Mesothelial cell of epicardium (in vitro differentiated cells): ENCODE results near the gene FAM131B. TPM values are rescaled to one million over a fixed set of nuclear protein-coding genes. Genes with fewer than 3 reads are reported as not detected.

ENCODE experiments used
- DNase-seq, 2 experiments: peaks; one replicate each; pipeline ENCODE4 v3.0.0; 2021; ENCODE audit warnings: low spot score in 2 of 2; ENCODE audit not compliant: unreplicated experiment in 2 of 2
- H3K27ac Mint-ChIP-seq: 2 replicates; pipeline ENCODE4 v1.8.0; 2021; ENCODE audit warnings: mixed read lengths
- H3K27me3 Mint-ChIP-seq: 2 replicates; pipeline ENCODE4 v1.8.0; 2021; ENCODE audit warnings: low read depth, mixed read lengths
- H3K36me3 Mint-ChIP-seq: 2 replicates; pipeline ENCODE4 v1.8.0; 2021; ENCODE audit warnings: mixed read lengths
- H3K4me1 Mint-ChIP-seq: 2 replicates; pipeline ENCODE4 v1.8.0; 2021; ENCODE audit warnings: mixed read lengths
- H3K4me3 Mint-ChIP-seq: 2 replicates; pipeline ENCODE4 v1.8.0; 2021; ENCODE audit warnings: mild to moderate bottlenecking, moderate library complexity, mixed read lengths
- H3K9me3 Mint-ChIP-seq: 2 replicates; pipeline ENCODE4 v1.8.0; 2021; ENCODE audit warnings: mixed read lengths
- CTCF ChIP-seq: fragments of 200-600 bp; sonication (generic); IDR thresholded peaks from one replicate; pipeline ENCODE4 v1.5.0; 2021; ENCODE audit warnings: antibody characterized with exemption; ENCODE audit not compliant: unreplicated experiment
- total RNA-seq: library from RNA; stranded (reverse); gene quantifications from 3 replicates; pipeline ENCODE4 v1.2.1, GENCODE V29; 2021

FAM131B gene
- total RNA-seq, 1 donor from 2014 or later: 5.6 TPM

- Mint-ChIP-seq H3K36me3 (no peaks in the 10 kb centered on the region), H3K9me3 (no peaks in the 10 kb centered on the region), H3K4me3 (no peak overlapping the region), H3K27me3 (peaks cover 27% of the 10 kb centered on the region), H3K27ac (no peak overlapping the region), H3K4me1 (no peaks in the 10 kb centered on the region)
- TF ChIP-seq CTCF: no peak
- DNase-seq: no peak
Measured at GRCh38 chr7:143351574-143351973, 10.9 kb downstream of the FAM131B start.

GRCh38 chr7:143351060-143351459 lies 11.5 kb downstream of the FAM131B start:
- H3K27me3 Mint-ChIP-seq: peaks cover 31% of the 10 kb centered on the region

GRCh38 chr7:143347950-143348349 lies 14.6 kb downstream of the FAM131B start:
- no peak overlapping the region for H3K4me3 Mint-ChIP-seq
- no peaks in the 10 kb centered on the region for H3K9me3 Mint-ChIP-seq
- DNase-seq: no peak
- H3K4me1 Mint-ChIP-seq: peaks cover 6% of the 10 kb centered on the region
- H3K27ac Mint-ChIP-seq: no peak overlapping the region
- no peak for TF ChIP-seq CTCF
- H3K27me3 Mint-ChIP-seq: peaks cover 40% of the 10 kb centered on the region
- H3K36me3 Mint-ChIP-seq: no peaks in the 10 kb centered on the region

More at GRCh38 chr7:143351060-143351459, 11.5 kb downstream of the FAM131B start:
- DNase-seq: no peak
- Mint-ChIP-seq H3K27ac (no peak overlapping the region), H3K4me1 (no peaks in the 10 kb centered on the region), H3K9me3 (no peaks in the 10 kb centered on the region), H3K4me3 (no peak overlapping the region), H3K36me3 (no peaks in the 10 kb centered on the region)
- TF ChIP-seq CTCF: no peak

GRCh38 chr7:143346018-143346417 lies 16.5 kb downstream of the FAM131B start:
- DNase-seq: no peak
- H3K9me3 Mint-ChIP-seq: no peaks in the 10 kb centered on the region
- TF ChIP-seq CTCF: no peak
- H3K4me3 Mint-ChIP-seq: no peak overlapping the region
- peaks cover 38% of the 10 kb centered on the region for H3K27me3 Mint-ChIP-seq
- peaks cover 6% of the 10 kb centered on the region for H3K4me1 Mint-ChIP-seq
- no peaks in the 10 kb centered on the region for H3K36me3 Mint-ChIP-seq
- H3K27ac Mint-ChIP-seq: no peak overlapping the region

GRCh38 chr7:143345428-143345900 lies 17.0 kb downstream of the FAM131B start:
- Mint-ChIP-seq H3K27ac (no peak overlapping the region), H3K9me3 (no peaks in the 10 kb centered on the region), H3K27me3 (peaks cover 38% of the 10 kb centered on the region), H3K4me1 (peaks cover 6% of the 10 kb centered on the region), H3K4me3 (peak overlapping the region; percentile 62), H3K36me3 (no peaks in the 10 kb centered on the region)
- TF ChIP-seq CTCF: no peak
- DNase-seq: peak in 1 of 2 experiments; percentile 67

- no peak for DNase-seq
- Mint-ChIP-seq H3K36me3 (no peaks in the 10 kb centered on the region), H3K27me3 (peaks cover 36% of the 10 kb centered on the region), H3K9me3 (no peaks in the 10 kb centered on the region), H3K27ac (no peak overlapping the region), H3K4me3 (no peak overlapping the region), H3K4me1 (peaks cover 6% of the 10 kb centered on the region)
- no peak for TF ChIP-seq CTCF
Measured at GRCh38 chr7:143343596-143343995, 18.9 kb downstream of the FAM131B start.
